Suppressor macrophage (primary cell): Measurements from ENCODE around the gene PRRG2.
"Not testable (repeated sequence)": the region's sequence is repeated elsewhere in the genome, so short reads cannot be mapped to it uniquely, and the experiment has no call there.

ENCODE experiments used
- DNase-seq, 4 experiments: peaks; one replicate each; pipeline ENCODE4 v3.0.0-alpha.2; 2020 to 2022

The PRRG2 gene

DNA sequence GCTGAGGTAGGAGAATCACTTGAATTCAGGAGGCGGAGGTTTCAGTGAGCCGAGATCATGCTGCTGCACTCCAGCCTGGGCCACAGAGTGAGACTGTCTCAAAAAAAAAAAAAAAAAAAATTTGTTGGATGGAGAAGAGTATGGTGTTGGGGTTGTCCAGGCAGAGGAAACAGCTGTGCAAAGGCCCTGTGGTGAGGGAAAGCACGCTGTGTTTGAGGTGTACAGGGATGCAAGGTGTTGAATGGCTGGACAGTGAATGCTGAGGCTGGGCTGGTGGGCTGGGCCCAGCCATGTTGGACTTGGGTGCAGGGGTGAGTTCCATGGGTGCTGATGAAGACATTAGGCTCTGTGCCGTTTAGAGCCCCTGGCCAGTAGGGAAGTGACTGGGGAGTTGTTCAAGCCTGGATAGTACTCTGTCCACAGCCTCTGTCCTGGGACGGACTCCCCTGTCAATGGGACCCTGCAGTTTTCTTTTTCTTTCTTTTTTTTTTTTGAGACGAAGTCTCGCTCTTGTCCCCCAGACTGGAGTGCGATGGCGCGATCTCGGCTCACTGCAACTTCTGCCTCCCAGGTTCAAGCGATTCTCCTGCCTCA, 28.5 kb downstream of the PRRG2 start:
- no peak for DNase-seq

DNA sequence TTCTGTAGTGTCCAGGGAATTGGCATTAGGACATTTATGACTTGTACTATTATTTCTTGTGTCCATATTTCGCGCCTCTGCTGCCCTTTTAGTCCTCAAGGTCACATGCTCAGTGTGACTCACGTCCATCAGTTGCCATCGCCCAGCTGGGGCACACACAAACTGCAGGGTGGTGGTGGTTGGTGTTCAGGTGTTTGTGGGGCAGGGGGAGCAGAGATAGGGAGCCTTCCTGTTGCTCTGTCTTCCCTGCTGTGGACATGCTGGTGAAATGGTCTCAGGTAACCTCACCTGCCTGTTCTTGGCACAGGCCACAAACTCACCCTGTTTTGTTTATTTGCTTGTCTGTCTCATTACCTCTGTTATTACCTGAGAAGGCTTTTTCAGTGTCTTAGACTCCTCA, 32.3 kb downstream of the PRRG2 start:
- DNase-seq: peak; percentile 44 to 70 (median 65)

DNA sequence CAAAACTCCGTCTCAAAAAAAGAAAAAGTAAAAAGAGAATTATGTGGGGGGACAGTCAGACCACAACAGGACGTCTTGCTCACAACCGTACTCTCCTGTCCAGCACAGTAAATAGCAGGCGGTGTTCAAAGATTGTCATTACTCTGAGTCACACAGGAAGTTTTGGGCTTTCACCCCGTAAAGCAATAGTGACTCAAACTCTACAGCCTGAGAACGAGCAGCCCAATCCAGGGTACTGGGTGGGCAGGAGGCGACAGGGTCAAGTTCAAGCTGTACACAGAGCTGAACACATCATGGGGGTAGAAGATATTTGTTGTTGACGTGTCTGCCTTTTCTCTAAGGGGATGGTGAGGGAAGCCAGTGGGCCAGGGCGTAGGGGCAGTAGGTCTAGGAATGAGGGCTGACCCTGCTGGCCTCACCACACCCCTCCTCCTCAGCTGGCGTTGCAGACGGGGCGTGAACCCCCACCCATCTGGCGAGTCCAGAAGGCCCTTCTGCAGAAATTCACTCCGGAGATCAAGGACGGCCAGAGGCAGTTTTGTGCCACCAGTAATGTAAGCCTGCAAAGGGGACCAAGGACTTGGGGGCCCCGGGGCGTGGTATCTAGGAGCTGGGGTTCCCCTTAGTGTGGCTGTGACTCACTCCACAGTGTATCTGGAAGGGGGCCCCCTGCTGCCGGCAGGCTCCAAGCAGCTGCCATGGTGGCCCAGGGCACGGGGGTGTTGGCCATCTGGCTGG, 33.1 kb downstream of the PRRG2 start:
- DNase-seq: peak; percentile 55 to 81 (median 70)

DNA sequence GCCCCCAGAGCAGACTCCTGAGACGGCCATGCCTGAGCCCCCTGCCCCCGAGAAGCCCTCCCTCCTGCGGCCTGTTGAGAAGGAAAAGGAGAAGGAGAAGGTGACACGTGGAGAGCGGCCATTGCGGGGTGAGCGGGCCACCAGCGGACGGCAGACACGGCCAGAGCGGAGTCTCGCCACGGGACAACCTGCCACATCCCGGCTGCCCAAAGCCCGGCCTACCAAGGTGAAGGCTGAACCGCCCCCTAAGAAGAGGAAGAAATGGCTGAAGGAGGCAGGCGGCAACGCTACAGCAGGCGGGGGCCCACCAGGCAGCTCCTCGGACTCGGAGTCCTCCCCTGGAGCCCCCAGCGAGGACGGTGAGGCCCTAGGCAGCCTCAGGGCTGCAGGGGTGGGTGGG, 34.7 kb downstream of the PRRG2 start:
- DNase-seq: no peak

DNA sequence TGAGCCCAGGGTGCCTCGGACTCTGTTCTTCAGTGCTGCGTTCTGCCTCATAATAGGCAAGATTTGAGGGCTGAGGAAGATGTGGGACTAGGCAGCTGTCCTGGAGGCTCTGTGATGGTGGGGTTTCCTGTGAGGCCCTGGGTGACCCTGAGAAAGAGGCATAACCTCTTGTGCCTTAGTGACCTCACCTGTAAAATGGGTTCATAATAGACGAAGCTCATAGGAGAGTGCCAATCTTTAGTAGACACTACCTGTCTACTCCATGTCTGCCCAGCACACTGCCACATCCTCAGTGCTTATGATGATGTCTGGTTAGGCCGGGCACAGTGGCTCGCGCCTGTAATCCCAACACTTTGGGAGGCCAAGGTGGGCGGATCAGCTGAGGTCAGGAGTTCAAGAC, 35.4 kb downstream of the PRRG2 start:
- no peak for DNase-seq

DNA sequence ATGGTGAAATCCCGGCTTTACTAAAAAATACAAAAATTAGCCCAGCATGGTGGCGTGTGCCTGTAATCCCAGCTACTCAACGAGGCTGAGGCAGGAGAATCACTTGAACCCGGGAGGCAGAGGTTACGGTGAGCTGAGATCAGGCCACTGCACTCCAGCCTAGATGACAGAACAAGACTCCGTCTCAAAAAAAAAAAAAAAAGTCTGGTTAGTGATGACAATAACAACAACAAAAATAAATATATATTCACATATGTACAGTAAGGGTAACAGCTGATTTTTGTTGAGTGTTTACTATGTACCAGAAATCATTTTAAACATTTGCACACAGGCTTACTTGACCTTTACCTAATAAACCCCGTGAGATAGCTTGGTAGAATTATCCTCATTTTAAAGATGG, 35.8 kb downstream of the PRRG2 start:
- DNase-seq: no peak

DNA sequence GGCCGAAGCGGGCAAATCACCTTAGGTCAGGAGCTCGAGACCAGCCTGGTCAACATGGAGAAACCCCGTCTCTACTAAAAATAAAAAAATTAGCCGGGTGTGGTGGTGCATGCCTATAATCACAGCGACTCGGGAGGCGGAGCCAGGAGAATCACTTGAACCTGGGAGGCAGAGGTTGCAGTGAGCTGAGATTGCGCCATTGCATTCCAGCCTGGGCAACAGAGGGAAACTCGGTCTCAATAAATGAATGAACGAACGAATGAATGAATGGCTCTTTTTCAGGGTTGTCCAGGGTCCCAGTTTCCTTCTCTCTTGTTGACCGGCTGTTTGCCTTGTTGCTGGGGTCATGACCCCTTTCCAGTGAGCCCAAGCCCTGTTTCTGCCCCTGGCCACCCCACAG, 36.7 kb downstream of the PRRG2 start:
- DNase-seq: not testable (repeated sequence)

DNA sequence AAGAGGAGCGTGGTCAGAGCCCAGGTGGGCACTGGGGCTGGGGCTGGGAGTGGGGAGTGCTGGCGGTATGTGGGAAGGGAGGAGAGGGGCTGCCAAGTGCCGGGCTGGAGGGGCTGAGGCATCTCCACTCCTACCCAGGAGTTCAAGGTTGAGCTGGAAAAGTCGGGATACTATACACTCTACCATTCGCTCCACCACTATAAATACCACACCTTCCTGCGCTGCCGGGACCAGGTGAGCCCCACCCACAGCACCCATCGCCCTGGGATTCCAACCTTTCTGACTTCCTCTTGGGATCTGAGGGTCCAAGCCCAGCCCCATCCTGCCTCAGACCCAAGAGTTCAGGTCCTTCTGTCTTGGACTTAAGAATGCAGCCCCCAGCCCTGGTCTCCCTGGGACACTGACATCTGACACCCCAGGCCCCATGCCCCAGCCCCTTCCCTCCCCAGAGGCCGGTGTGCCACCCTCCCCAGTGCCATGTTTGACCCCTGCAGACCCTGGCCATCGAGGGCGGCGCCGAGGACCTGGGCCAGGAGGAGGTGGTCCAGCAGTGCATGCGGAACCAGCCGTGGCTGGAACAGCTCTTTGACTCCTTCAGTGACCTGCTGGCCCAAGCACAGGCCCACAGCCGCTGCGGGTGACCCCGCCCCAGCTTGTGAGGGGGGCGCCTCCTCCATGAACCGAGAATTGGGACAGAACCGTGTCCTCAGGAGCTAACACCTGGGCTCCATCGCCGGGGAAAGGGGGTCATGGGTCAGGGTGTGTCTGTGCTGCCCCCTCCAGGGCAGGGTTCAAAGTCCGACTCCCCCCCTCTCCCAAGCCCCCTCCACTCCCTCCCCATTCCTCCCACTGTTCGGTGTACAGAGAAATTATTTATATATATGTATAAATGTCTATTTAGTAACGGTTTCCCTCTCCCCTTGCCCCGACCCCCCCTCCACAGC, 44.1 kb downstream of the PRRG2 start:
- DNase-seq: no peak

DNA sequence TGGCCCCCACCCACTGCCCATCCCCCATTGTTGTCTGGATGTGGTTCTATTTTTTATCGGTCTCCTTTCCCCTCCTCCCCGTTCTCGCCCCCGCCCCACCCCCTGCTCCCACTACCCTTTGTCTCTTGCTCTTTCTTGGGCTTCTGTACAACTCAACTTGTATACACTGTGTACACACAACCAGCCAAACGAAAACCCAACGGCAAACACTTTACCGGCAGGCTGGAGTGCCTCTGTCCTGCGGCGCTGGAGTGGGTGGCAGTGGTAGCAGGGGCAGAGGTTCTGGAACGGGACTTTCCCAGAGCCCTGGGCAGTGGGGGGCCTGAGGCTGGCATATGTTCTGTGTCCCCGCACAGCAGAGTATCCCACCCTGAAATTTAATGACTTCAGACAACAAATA, 45.1 kb downstream of the PRRG2 start:
- no peak for DNase-seq

DNA sequence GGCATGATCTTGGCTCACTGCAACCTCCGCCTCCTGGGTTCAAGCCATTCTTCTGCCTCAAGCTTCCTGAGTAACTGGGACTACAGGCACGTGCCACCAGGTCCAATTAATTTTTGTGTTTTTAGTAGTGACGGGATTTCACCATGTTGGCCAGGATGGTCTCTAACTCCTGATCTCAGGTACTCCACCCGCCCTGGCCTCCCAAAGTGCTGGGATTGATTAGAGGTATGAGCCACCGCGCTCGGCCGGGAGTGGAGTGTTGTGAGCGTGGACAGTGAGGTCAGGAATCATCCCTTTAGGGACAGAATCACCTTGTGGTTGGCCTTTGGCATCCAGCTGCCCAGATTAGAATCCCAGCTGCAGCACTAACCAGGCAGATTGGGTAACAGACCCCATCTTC, 48.5 kb downstream of the PRRG2 start:
- no peak for DNase-seq

DNA sequence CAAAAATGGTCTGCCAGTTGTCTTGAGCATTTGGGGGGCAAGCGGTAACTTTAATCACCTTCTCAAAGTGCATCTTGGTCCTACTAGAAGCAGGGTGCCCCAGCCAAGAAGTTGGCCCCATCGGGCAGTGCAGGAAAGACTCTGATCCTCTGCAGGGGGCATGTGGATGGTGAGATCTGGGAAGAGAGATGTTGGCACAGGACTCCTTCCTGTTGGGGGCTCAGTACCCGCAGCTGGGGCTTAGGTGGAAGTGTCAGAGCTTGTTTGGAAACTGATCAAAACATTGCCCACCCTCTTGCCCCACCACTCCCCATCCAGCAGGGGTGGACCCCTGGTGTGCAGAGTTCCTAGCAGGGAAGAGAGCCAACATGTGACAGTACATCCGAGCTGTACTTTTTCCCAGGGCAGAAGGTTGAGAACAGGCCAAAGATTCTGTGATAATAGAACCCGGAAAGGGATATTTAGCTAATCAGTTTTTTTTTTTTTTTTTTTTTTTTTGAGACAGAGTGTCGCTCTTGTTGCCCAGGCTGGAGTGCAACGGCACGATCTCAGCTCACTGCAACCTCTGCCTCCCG, 50.0 kb downstream of the PRRG2 start:
- DNase-seq: no peak

DNA sequence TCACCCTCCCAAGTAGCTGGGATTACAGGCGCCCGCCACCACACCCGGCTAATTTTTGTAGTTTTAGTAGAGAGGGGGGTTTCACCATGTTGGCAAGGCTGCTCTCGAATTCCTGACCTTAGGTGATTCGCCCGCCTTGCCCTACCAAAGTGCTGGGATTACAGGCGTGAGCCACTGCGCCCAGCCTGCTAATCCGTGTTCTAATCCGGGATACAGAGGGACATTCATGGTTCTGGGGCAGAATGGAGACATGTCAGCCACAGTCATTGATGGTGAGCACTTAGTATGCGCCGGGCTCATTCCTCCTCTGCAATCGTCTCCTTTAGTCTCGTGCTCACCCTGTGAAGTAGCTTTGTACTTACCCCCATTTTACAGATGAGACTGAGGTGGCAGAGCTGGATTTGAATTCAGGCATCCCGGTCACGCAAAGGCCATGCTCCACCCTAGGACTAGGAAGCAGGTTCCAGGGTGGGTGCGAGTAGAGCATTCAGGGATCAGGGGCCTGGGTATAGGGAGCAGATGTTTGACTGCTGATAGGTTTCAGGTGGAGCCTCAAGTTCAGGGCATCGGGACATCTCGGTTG, 50.6 kb downstream of the PRRG2 start:
- DNase-seq: no peak

DNA sequence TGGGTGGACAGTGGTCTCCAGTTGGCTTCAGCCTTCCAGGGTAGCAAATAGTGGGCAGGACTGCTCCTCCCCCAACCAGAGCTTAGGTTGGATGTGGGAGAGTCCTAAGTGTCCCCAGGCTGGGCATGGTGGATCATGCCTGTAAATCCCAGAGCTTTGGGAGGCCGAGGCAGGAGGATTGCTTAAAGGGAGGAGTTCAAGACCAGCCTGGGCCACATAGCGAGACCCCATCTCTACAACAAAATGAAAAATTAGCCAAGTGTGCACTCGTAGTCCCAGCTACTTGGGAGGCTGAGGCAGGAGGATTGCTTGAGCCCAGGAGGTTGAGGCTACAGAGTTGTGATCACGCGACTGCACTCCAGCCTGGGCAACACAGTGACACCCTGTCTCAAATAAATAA, 51.5 kb downstream of the PRRG2 start:
- no peak for DNase-seq

DNA sequence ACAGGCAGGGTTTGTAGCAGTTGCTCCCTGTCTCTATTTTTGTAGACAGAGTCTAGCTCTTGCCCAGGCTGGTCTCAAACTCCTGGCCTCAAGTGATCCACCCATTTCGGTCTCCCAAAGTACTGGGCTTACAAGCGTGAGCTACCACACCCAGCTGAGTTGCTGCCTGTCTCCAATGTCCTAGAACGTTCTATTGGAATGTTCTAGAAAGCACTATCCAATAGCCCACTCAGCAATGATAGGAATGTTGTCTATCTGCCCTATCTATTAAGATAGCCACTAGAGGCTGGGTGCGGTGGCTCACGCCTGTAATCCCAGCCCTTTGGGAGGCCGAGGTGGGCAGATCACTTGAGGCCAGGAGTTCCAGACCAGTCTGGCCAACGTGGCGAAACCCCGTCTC, 52.2 kb downstream of the PRRG2 start:
- DNase-seq: not testable (repeated sequence)

DNA sequence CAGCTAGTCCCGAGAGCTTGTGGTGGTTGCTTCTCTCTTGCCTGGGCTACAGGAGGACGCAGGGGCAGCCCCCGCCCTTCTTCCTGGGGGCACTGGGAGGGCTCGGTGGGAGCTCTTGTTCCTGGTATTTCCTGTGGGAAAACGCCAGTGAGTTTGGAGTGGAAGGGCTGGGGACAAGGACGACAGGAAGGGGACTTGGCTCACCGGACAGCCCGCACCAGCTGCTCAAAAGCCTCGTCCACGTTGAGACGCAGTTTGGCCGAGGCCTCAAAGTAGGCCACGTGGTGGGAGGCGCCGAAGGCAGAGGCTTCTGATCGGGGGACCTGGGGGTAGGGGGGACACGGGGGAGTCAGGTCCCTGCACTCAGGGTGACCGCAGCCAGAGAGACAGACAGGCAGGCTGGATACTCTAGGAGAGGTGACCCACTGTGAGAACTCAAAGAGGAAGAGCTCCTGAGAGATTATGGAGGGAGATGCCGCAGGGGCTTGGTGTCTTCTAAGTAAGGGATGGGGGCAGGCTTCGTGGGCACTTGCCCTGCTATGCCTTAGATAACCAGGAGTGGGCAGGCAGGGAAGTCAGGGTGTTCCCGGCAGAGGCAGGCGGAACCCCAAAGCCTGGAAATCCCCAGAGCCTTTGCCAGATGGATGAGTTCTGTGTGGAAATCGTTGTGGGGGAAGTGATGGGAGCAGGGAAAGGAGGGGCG, 54.6 kb downstream of the PRRG2 start:
- DNase-seq: peak in 3 of 4 experiments; percentile 22 to 53 (median 27)

DNA sequence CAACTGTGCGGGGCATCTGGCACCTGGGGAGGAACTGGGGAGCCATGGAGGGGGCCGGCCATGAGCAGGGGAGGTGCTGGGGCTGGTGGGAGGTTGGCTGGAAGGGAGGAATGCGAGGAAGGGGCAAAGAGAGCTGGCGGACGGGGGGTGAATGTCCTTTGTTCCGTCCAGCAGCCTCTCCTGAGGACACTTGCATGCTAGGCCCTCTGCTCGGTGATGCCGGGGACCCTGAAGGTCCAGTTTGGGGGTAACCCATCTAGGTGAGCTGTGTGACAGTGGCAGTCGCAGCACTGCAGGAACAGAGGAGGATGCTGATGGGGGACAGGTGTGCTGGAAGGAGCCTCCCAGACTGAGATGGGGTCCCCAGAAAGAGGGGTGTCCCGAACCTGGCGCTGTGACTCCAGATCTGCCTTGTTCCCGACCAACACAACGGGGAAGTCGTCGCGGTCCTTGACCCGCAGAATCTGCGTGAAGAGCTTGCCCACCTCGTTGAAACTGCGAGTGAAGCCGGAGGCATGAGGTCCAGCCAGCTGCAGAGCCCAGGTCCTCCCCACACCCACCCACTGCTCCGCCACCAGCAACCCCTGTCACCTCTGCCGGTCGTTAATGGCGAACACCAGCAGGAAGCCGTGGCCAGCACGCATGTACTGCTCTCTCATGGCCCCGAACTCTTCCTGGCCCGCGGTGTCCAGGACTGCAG, 55.3 kb downstream of the PRRG2 start:
- no peak for DNase-seq

DNA sequence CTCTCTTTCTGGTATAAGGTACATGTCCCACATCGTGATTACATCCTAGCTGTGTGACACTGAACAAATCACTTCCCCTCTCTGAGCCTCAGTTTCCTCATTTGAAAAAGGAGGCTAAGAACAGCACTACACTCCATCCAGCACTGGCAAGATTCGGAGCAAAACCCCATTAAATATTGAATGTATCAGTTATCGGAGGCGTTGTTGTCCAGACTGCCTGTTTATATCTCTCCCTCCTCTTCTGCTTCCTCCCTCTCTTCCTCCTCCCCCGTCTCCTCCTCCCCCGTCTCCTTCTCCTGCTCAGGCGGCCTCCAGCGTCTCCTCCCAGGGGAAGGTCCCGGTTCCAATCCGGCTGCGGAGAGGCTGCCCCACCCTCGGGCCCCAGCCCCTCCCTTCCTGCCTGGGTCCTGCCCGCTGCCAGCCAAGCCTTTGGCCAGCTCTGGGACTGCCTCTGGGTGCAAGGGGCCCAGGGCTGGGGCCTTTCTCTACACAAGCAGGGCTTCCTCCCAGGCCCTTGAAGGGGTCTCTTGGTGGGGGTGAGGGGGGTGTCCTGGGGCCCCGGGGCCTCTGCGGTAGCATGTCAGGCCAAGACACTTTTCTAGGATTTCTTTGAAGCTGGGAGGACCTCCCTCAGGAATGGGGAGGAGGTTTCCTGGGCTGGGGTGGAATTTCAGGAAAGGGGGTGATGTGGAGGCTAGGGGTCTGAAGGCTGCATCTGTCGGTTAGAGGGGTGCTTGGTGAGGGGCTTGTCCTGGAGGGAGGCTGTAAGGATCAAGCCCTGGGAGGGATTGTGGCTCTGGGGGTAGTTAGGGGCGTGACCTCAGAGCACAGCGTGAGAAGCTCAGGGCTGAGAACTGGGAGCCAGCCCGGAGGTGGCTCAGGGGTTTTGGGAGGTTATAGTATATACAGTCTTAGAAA, 57.0 kb downstream of the PRRG2 start:
- DNase-seq: peak; percentile 69 to 90 (median 81)

DNA sequence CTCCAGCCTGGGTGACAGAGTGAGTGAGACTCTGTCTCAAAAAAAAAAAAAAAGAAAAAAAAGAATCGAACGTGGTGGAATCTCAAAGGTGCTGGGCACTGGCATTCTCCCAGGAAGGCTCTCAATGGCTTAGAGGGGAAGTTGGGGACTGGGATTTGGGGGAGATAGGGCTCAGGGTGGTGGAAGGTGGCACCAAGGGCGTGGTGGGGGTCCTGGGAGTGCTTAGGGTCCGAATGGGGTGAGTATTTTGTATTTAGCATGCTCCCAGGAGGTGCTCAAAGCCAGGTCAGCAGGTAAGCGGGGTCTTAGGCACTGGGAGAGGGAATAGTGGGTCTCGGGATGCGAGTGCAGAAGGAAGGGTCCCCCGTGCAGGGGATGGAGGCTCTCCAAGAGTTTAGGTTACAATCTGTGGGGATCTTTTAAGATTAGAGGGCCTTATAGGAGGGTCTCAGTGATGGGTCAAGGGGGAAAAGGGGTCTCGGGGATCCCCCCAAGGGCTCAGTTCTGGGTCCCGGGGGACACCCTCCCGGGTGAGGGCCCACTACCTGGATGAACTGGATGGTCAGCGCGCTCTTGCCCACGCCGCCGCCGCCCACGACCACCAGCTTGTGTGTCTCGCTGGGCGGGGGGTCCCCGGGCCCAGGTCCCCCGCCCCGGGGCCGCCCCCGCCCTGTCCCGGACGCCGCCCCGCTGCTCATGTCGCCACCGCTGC, 58.4 kb downstream of the PRRG2 start:
- no peak for DNase-seq

DNA sequence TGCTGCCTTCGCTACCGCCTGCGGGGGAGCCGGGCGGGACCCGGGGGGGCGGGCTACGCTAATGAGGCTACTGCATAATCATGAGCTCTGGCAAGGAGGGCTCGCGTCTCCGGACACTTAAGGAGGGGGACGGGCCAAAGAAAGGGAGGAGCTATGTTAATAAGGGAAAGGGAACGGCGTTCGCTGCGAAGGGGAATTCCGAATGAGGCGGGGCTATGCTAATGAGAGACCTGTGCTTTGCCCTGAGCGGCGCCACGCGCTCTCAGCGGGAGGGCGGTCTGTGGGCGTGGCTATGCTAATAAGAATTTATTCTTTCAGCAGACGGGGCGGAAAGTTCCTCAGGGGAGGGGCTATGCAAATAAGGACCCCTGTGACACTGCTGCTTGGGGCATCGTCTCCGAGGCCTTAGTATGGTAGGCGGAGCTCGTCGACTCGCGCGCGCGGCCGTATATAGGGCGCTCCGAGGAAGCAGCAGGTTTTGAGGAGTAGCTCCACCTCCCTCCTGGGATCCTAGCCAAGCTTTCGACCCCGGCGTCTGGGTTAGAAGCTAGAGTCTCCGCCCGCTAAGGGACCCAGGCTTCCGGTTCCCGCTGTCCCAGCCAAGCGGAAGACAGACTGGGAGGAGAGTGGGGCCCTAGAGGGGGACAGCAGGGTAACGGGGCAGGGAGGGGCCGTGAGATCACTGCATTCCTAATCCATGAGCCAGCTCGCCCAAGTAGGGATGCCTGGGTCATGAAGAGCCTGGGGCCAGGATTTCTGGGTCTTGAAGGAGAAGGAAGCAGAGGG, 59.2 kb downstream of the PRRG2 start, which contains the start of gene RRAS:
Gene RRAS, minus strand, starts transcription at position 31 of the 786 bp plus-strand sequence. CDS start 45 bp downstream, outside the sequence.
- peak; percentile 100 for DNase-seq
